K562 (cell line): ENCODE data around the gene IQSEC3.
"Not testable (repeated sequence)": the region's sequence is repeated elsewhere in the genome, so short reads cannot be mapped to it uniquely, and the experiment has no call there.

ENCODE experiments used
- ATF7 ChIP-seq: fragments of 450-650 bp; IDR thresholded peaks from 2 replicates; pipeline ENCODE4 v1.7.1; 2014; ENCODE audit warnings: mild to moderate bottlenecking, moderate library complexity
- KDM1A ChIP-seq, 2 experiments: fragments of 450-650 bp; IDR thresholded peaks; 2 replicates each; pipeline ENCODE4 v1.6.1; 2016; ENCODE audit warnings: mild to moderate bottlenecking in 2 of 2
- NRF1 ChIP-seq, 2 experiments: fragments of 450-650 bp; IDR thresholded peaks in 1 of 2; conservative IDR thresholded peaks in 1 of 2; 2 replicates each; pipeline ENCODE4 v1.6.1; 2014; ENCODE audit warnings: mild to moderate bottlenecking in 2 of 2
- PATZ1 ChIP-seq: fragments of 250-450 bp; sonication (Bioruptor Pico); IDR thresholded peaks from 2 replicates; pipeline ENCODE4 v1.5.0; 2020; ENCODE audit warnings: mild to moderate bottlenecking, borderline replicate concordance
- POLR2AphosphoS5 ChIP-seq: IDR thresholded peaks from 2 replicates; pipeline ENCODE4 v1.6.1; 2011; ENCODE audit warnings: mild to moderate bottlenecking, low read depth, low read length, moderate library complexity; ENCODE audit not compliant: control insufficient read depth, insufficient read depth
- POLR2G ChIP-seq: fragments of 200-400 bp; formaldehyde crosslinking; IDR thresholded peaks from 2 replicates; pipeline ENCODE4 v1.6.1; 2017; ENCODE audit warnings: low read depth, mild to moderate bottlenecking, antibody characterized with exemption, low read length, moderate library complexity
- TF ChIP-seq, protein P1 (sequence below): sonication (generic); formaldehyde crosslinking; IDR thresholded peaks from 2 replicates; pipeline ENCODE4 v1.5.0; 2020; ENCODE audit warnings: missing genetic modification reagents

DNA sequence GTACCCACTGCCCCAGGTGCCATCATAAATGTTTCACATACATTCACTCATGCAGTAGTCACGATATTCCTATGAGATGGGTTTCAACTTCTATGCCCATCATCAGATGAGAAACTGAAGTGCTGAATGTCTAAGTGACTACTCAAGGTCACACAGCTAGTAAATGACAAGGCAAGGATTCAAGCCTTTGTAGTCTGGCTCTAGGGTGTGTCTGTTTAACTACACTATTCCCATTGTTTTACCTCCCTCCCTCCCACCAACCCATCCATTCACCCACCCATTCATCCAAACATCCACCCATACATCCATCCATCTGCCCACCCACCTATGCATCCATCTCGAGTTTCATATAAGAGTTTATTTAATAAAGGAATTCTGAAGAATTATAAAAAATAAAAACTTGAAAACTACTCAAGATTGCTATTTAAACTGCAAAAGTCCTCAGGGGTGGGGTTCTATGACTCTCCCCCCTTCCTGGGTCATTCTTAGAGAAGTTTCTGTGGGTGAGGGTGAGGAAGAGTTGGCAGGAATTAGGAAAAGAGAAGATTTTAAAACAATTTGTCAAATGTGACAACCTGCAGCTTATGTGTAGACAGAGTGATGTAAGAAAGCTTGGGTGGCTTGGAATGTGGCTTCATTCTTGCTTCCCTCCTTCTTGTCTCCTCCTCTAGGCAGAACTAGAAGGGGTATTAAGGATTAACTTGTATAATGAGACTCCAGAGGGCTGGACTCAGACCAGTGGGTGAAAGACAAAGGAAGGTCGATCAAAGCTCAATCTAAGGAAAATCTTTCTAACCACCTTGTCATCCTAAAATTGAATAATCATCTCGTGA lies 13.4 kb upstream of the IQSEC3 start:
- TF ChIP-seq POLR2G; PATZ1 (CRISPR knock-in tag); POLR2AphosphoS5; ATF7; NRF1 (conservative IDR thresholded peaks at IDR 0.05 in 1 of 2, IDR thresholded peaks at IDR 0.05 in 1 of 2); KDM1A (IDR thresholded peaks at IDR 0.05): not testable (repeated sequence)
- TF ChIP-seq, protein P1, sequence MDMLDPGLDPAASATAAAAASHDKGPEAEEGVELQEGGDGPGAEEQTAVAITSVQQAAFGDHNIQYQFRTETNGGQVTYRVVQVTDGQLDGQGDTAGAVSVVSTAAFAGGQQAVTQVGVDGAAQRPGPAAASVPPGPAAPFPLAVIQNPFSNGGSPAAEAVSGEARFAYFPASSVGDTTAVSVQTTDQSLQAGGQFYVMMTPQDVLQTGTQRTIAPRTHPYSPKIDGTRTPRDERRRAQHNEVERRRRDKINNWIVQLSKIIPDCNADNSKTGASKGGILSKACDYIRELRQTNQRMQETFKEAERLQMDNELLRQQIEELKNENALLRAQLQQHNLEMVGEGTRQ (CRISPR knock-in tag): not testable (repeated sequence)
